SK-N-SH treated with all-trans-retinoic acid at 6 μM for 48 hours (cell line): Measurements from ENCODE around the gene CEACAM16.

ENCODE experiments used
- GLIS3 ChIP-seq: fragments of 250-450 bp; sonication (Bioruptor Pico); IDR thresholded peaks from 2 replicates; pipeline ENCODE4 v1.5.0; 2020; ENCODE audit warnings: mild to moderate bottlenecking, moderate library complexity
- RARB ChIP-seq: fragments of 250-450 bp; sonication (Bioruptor Pico); IDR thresholded peaks from 2 replicates; pipeline ENCODE4 v1.8.0; 2021; ENCODE audit warnings: mild to moderate bottlenecking, moderate library complexity
- SNAI2 ChIP-seq: fragments of 250-450 bp; sonication (Bioruptor Pico); IDR thresholded peaks from 2 replicates; pipeline ENCODE4 v1.5.0; 2020; ENCODE audit warnings: mild to moderate bottlenecking, moderate library complexity
- TCF4 ChIP-seq: fragments of 250-450 bp; sonication (Bioruptor Pico); IDR thresholded peaks from 2 replicates; pipeline ENCODE4 v1.8.0; 2021; ENCODE audit warnings: mild to moderate bottlenecking, moderate library complexity, borderline replicate concordance
- ZFP30 ChIP-seq: fragments of 450-650 bp; formaldehyde crosslinking; IDR thresholded peaks from 2 replicates; pipeline ENCODE4 v1.5.0; 2022; ENCODE audit warnings: mild to moderate bottlenecking, moderate library complexity
- TF ChIP-seq, protein P1 (sequence below): fragments of 250-450 bp; sonication (Bioruptor Pico); IDR thresholded peaks from 2 replicates; pipeline ENCODE4 v1.8.0; 2020; ENCODE audit warnings: mild to moderate bottlenecking, moderate library complexity, borderline replicate concordance

GRCh38 chr19:44704982-44705381, 6.0 kb downstream of the CEACAM16 start:
- TF ChIP-seq GLIS3 (CRISPR knock-in tag), result no peak
- TF ChIP-seq, protein P1, sequence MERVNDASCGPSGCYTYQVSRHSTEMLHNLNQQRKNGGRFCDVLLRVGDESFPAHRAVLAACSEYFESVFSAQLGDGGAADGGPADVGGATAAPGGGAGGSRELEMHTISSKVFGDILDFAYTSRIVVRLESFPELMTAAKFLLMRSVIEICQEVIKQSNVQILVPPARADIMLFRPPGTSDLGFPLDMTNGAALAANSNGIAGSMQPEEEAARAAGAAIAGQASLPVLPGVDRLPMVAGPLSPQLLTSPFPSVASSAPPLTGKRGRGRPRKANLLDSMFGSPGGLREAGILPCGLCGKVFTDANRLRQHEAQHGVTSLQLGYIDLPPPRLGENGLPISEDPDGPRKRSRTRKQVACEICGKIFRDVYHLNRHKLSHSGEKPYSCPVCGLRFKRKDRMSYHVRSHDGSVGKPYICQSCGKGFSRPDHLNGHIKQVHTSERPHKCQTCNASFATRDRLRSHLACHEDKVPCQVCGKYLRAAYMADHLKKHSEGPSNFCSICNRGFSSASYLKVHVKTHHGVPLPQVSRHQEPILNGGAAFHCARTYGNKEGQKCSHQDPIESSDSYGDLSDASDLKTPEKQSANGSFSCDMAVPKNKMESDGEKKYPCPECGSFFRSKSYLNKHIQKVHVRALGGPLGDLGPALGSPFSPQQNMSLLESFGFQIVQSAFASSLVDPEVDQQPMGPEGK, result no peak
- no peak for TF ChIP-seq ZFP30 (CRISPR knock-in tag)
- no peak for TF ChIP-seq TCF4 (CRISPR knock-in tag)
- no peak for TF ChIP-seq SNAI2
- TF ChIP-seq RARB (CRISPR knock-in tag), result no peak
